ENCODE data around the gene C6orf47. TPM values are rescaled to one million over a fixed set of nuclear protein-coding genes. Genes with fewer than 3 reads are reported as not detected.

C6orf47 gene
- polyA plus RNA-seq, 1 donor from 2014 or later, result 17.2 TPM

DNA sequence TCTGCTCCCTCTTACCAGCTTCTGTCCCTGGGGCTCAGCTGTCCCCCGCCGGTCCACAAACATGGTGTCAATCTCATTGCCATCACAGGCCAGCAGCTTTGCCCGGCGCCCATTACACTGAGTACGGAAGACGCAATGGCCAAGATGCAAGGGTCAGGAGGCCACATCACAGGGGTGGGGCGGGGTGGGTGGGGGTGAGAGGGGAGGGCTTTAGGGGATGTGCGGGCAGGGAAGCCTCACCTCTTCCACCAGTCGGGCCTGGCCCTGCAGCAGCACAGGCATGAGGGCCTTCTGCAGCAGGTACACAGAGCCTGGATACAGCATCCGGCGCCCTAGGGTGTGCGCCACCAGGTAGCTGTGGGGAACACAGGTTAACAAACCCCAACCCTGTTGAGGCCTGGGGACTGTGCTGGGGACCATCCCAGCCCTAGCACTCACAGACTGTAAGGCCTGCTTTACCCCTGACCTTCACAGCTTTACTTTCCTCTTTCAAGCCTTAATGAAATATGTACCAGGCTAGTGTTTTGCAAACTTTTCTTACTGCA, 31.1 kb upstream of the C6orf47 start:
- H3K79me2 ChIP-seq (replicated peaks; ENCODE audit: insufficient read depth, low read length), result no peaks in the 10 kb centered on the region
- no peak for TF ChIP-seq REST (IDR thresholded peaks at IDR 0.05; ENCODE audit: borderline replicate concordance)
- no peak for TF ChIP-seq RAD21 (conservative IDR thresholded peaks at IDR 0.05)
- TF ChIP-seq POLR2AphosphoS5 (IDR thresholded peaks at IDR 0.05), result no peak
- TF ChIP-seq EZH2 (IDR thresholded peaks at IDR 0.05; ENCODE audit: borderline replicate concordance, insufficient read depth, low read length, poor library complexity, severe bottlenecking), result no peak
- no peak for TF ChIP-seq EP300 (conservative IDR thresholded peaks at IDR 0.05; ENCODE audit: poor library complexity, severe bottlenecking)
- H3K9me2 ChIP-seq (ENCODE audit: insufficient read depth, low read length), result no peaks in the 10 kb centered on the region
- no peak overlapping the region for H3K27ac ChIP-seq (ENCODE audit: low read length)
- H4K20me1 ChIP-seq (ENCODE audit: insufficient read depth), result no peaks in the 10 kb centered on the region
- H3K27me3 ChIP-seq (ENCODE audit: insufficient read depth, low read depth, low read length), result no peaks in the 10 kb centered on the region
- no peak overlapping the region for H3K4me2 ChIP-seq (ENCODE audit: low read length)
- H3K9ac ChIP-seq (ENCODE audit: low read length), result no peak overlapping the region
- no peaks in the 10 kb centered on the region for H3K9me3 ChIP-seq (ENCODE audit: low read length)
- H3K4me3 ChIP-seq (ENCODE audit: low read length), result no peak overlapping the region
- H2AFZ ChIP-seq (ENCODE audit: low read depth, low read length), result no peak overlapping the region
- H3F3A ChIP-seq (ENCODE audit: insufficient read depth, low read length, poor library complexity, severe bottlenecking), result no peaks in the 10 kb centered on the region
- H3K36me3 ChIP-seq (ENCODE audit: insufficient read depth, low read length), result no peaks in the 10 kb centered on the region

- Histone ChIP-seq H3K4me3 (ENCODE audit: low read length) (no peak overlapping the region), H3K9ac (ENCODE audit: low read length) (no peak overlapping the region), H3K36me3 (ENCODE audit: insufficient read depth, low read length) (no peaks in the 10 kb centered on the region), H3K9me3 (ENCODE audit: low read length) (no peaks in the 10 kb centered on the region), H3K27me3 (ENCODE audit: insufficient read depth, low read depth, low read length) (no peaks in the 10 kb centered on the region), H3F3A (ENCODE audit: insufficient read depth, low read length, poor library complexity, severe bottlenecking) (no peaks in the 10 kb centered on the region), H3K4me2 (ENCODE audit: low read length) (no peak overlapping the region), H3K27ac (ENCODE audit: low read length) (no peak overlapping the region), H4K20me1 (ENCODE audit: insufficient read depth) (no peaks in the 10 kb centered on the region), H3K9me2 (ENCODE audit: insufficient read depth, low read length) (no peaks in the 10 kb centered on the region), H3K79me2 (replicated peaks; ENCODE audit: insufficient read depth, low read length) (no peaks in the 10 kb centered on the region), H2AFZ (ENCODE audit: low read depth, low read length) (no peak overlapping the region)
- no peak for TF ChIP-seq EZH2 (IDR thresholded peaks at IDR 0.05; ENCODE audit: borderline replicate concordance, insufficient read depth, low read length, poor library complexity, severe bottlenecking)
Measured at GRCh38 chr6:31691078-31691463, 30.5 kb upstream of the C6orf47 start.

DNA sequence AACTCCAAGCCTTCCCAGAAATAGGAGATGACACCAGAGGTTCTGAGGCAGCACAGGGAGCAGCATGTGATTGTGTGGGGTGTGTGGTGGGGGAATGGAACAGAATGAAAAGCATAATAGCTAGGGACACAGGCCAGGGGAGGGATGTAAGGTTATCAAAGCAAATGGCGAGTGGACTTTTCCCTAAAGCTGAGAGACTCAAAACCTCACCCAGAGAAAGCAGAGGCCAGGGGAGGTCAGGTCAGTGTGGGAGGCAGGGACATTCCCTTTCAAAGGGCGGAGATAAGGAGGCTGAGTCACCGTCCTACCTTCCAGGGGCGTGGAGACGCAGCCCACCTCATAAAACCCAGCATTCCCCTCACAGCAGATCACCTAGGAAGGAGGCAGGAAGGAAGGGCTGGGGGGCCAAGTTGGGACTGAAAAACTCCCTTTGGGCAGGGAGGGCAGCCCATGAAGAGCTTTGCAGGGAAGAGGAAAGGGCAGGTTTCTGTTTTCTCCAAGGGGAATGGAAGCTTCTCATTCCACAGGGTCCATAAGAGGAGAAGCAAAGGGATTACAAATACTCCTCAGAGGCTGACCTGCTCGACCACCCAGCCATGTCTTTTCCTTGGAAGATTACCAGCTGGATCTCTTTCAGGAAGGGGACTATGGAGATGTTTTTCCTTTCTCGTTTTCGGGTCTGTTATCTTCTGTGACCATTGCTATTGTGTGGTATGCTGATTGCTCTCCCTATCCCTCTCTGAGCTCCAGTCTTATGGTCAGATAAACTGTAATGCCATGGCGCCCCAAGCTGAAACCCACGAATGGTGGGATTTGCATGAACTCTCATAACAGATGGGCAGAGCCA, 29.9 kb upstream of the C6orf47 start:
- Histone ChIP-seq H3K9me2 (ENCODE audit: insufficient read depth, low read length) (no peaks in the 10 kb centered on the region), H3K4me3 (ENCODE audit: low read length) (no peak overlapping the region), H3F3A (ENCODE audit: insufficient read depth, low read length, poor library complexity, severe bottlenecking) (no peaks in the 10 kb centered on the region), H3K27ac (ENCODE audit: low read length) (no peak overlapping the region), H3K27me3 (ENCODE audit: insufficient read depth, low read depth, low read length) (no peaks in the 10 kb centered on the region), H3K4me2 (ENCODE audit: low read length) (no peak overlapping the region), H4K20me1 (ENCODE audit: insufficient read depth) (no peaks in the 10 kb centered on the region), H3K36me3 (ENCODE audit: insufficient read depth, low read length) (no peaks in the 10 kb centered on the region), H3K9ac (ENCODE audit: low read length) (no peak overlapping the region), H3K9me3 (ENCODE audit: low read length) (no peaks in the 10 kb centered on the region), H3K79me2 (replicated peaks; ENCODE audit: insufficient read depth, low read length) (no peaks in the 10 kb centered on the region), H2AFZ (ENCODE audit: low read depth, low read length) (no peak overlapping the region)
- no peak for TF ChIP-seq TAF1 (IDR thresholded peaks at IDR 0.05; ENCODE audit: low read depth)
- no peak for TF ChIP-seq RAD21 (conservative IDR thresholded peaks at IDR 0.05)
- no peak for TF ChIP-seq MXI1 (conservative IDR thresholded peaks at IDR 0.05; ENCODE audit: poor library complexity, severe bottlenecking)
- no peak for TF ChIP-seq REST (IDR thresholded peaks at IDR 0.05; ENCODE audit: borderline replicate concordance)
- no peak for TF ChIP-seq SMC3 (conservative IDR thresholded peaks at IDR 0.05; ENCODE audit: poor library complexity)
- TF ChIP-seq POLR2AphosphoS5 (IDR thresholded peaks at IDR 0.05), result no peak
- no peak for TF ChIP-seq EP300 (conservative IDR thresholded peaks at IDR 0.05; ENCODE audit: poor library complexity, severe bottlenecking)
- no peak for TF ChIP-seq EZH2 (IDR thresholded peaks at IDR 0.05; ENCODE audit: borderline replicate concordance, insufficient read depth, low read length, poor library complexity, severe bottlenecking)
- TF ChIP-seq, protein P1, sequence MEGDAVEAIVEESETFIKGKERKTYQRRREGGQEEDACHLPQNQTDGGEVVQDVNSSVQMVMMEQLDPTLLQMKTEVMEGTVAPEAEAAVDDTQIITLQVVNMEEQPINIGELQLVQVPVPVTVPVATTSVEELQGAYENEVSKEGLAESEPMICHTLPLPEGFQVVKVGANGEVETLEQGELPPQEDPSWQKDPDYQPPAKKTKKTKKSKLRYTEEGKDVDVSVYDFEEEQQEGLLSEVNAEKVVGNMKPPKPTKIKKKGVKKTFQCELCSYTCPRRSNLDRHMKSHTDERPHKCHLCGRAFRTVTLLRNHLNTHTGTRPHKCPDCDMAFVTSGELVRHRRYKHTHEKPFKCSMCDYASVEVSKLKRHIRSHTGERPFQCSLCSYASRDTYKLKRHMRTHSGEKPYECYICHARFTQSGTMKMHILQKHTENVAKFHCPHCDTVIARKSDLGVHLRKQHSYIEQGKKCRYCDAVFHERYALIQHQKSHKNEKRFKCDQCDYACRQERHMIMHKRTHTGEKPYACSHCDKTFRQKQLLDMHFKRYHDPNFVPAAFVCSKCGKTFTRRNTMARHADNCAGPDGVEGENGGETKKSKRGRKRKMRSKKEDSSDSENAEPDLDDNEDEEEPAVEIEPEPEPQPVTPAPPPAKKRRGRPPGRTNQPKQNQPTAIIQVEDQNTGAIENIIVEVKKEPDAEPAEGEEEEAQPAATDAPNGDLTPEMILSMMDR (IDR thresholded peaks at IDR 0.05; ENCODE audit: poor library complexity, severe bottlenecking), result no peak

Data from neural cell (in vitro differentiated cells).